Ishikawa (cell line): Measurements from ENCODE around the gene ORM2.

Experiments used
- CEBPB ChIP-seq: IDR thresholded peaks from 2 replicates; pipeline ENCODE4 v1.6.1; 2012
- CREB1 ChIP-seq: IDR thresholded peaks from 2 replicates; pipeline ENCODE4 v1.6.1; 2012; ENCODE audit warnings: low read depth
- EP300 ChIP-seq: IDR thresholded peaks from 2 replicates; pipeline ENCODE4 v1.6.1; 2012; ENCODE audit warnings: borderline replicate concordance
- NFIC ChIP-seq: IDR thresholded peaks from 2 replicates; pipeline ENCODE4 v1.6.1; 2012
- RAD21 ChIP-seq: IDR thresholded peaks from 2 replicates; pipeline ENCODE4 v1.6.1; 2012; ENCODE audit warnings: low read depth
- REST ChIP-seq: IDR thresholded peaks from 2 replicates; pipeline ENCODE4 v1.6.1; 2012; ENCODE audit warnings: low read depth, mild to moderate bottlenecking
- TAF1 ChIP-seq: IDR thresholded peaks from 2 replicates; pipeline ENCODE4 v1.6.1; 2012; ENCODE audit warnings: low read depth, mild to moderate bottlenecking
- ZBTB7A ChIP-seq: IDR thresholded peaks from 2 replicates; pipeline ENCODE4 v1.6.1; 2012; ENCODE audit warnings: low read depth

- TF ChIP-seq RAD21 (no peak), CREB1 (no peak), TAF1 (no peak), EP300 (no peak), REST (no peak), CEBPB (no peak), ZBTB7A (no peak), NFIC (no peak)
Measured at GRCh38 chr9:114350636-114351401, 21.1 kb downstream of the ORM2 start.
